Bronchial epithelial cell (primary cell): ENCODE measurements around the gene ASZ1. TPM values are rescaled to one million over a fixed set of nuclear protein-coding genes. Genes with fewer than 3 reads are reported as not detected.

Experiments
- DNase-seq: peaks from one replicate; pipeline ENCODE4 v3.0.0-alpha.2; 2010; ENCODE audit warnings: low read depth
- FAIRE-seq: peaks from 2 replicates; lab custom pipeline; 2011; peaks lifted over from hg19 to GRCh38; lab: Jason Lieb, UNC
- H3K27me3 ChIP-seq: 2 replicates; pipeline ENCODE4 v1.5.1; 2011; ENCODE audit warnings: low read length; ENCODE audit not compliant: control insufficient read depth, insufficient read depth
- H3K36me3 ChIP-seq: 2 replicates; pipeline ENCODE4 v1.5.1; 2011; ENCODE audit warnings: low read length; ENCODE audit not compliant: control insufficient read depth, insufficient read depth
- H3K4me3 ChIP-seq: 2 replicates; pipeline ENCODE4 v1.5.1; 2011; ENCODE audit warnings: mild to moderate bottlenecking, low read depth, low read length, control low read depth
- total RNA-seq: library from RNA; depleted of rRNA; stranded (reverse); fragments of >200 nt; gene quantifications from 2 replicates; pipeline ENCODE4 v1.2.1, GENCODE V29; 2014
- TF ChIP-seq, protein P1 (sequence below): IDR thresholded peaks from 2 replicates; pipeline ENCODE4 v1.5.1; 2011; ENCODE audit warnings: mild to moderate bottlenecking, moderate library complexity, low read length, control low read depth, inconsistent platforms; ENCODE audit not compliant: insufficient read depth, severe bottlenecking

Gene ASZ1
- total RNA-seq, 1 donor from 2014 or later, result not detected

DNA sequence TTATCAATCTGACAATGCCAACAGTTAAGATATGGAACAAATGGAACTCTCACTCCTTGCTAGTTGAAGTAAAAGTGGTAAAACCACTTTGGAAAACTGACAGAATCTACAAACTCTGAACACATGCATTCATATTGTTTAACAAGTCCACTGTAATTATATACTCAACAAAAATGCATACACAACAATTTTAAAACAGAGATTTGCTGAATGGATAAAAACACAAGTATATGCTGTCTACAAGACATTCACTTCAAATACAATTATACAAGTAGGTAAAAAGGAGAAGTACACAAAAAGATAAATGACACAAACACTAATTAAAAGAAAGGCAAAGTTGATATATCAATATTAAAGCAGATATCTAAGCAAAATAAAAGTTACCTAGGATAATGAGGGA lies 95.3 kb downstream of the ASZ1 start:
- TF ChIP-seq, protein P1, sequence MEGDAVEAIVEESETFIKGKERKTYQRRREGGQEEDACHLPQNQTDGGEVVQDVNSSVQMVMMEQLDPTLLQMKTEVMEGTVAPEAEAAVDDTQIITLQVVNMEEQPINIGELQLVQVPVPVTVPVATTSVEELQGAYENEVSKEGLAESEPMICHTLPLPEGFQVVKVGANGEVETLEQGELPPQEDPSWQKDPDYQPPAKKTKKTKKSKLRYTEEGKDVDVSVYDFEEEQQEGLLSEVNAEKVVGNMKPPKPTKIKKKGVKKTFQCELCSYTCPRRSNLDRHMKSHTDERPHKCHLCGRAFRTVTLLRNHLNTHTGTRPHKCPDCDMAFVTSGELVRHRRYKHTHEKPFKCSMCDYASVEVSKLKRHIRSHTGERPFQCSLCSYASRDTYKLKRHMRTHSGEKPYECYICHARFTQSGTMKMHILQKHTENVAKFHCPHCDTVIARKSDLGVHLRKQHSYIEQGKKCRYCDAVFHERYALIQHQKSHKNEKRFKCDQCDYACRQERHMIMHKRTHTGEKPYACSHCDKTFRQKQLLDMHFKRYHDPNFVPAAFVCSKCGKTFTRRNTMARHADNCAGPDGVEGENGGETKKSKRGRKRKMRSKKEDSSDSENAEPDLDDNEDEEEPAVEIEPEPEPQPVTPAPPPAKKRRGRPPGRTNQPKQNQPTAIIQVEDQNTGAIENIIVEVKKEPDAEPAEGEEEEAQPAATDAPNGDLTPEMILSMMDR, result no peak
- Histone ChIP-seq H3K36me3 (no peaks in the 10 kb centered on the region), H3K27me3 (peaks cover 2% of the 10 kb centered on the region), H3K4me3 (no peak overlapping the region)
- DNase-seq (no peak), FAIRE-seq (no peak)

DNA sequence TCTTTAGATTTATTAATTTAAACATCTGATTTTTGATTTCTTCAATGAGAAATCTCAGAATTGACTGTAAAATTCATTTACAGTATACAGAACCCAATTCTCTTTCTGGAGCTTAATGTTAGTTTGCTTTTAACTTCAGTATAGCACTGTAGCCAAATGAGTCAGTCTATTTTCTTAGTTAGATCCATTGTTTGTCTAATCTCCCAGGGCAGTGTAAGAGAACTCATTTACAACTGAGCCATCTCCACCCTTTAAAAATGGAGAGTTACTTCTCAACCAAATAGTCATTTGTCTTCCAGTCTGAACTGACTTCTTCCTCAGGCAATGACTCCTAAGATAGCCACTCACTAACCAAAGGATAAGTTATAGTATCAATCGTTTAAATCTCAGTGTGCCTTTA lies 101.5 kb downstream of the ASZ1 start:
- no peak for FAIRE-seq
- DNase-seq, result no peak
- TF ChIP-seq, protein P1, result no peak
- Histone ChIP-seq H3K36me3 (no peaks in the 10 kb centered on the region), H3K4me3 (no peak overlapping the region), H3K27me3 (peaks cover 28% of the 10 kb centered on the region)

DNA sequence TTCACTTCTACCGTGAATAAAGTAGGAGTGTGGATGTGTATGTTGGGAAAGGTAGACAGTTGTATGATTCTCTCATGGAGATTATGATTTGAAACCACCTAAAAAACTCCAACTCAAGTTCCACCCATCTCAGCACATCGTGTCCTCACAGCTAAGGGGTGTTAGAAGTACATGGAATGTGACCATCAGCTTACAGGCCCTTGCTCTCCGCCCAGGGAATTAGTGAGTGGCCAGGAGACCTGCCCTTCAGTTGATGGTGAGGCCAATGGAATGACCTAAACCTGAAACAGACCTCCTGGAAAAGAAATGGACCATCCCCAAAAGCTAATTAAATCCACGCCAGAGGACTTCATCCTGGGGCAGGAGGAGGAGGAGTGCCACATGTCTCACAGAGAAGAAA lies 102.3 kb downstream of the ASZ1 start:
- Histone ChIP-seq H3K27me3 (peaks cover 30% of the 10 kb centered on the region), H3K4me3 (no peak overlapping the region), H3K36me3 (no peaks in the 10 kb centered on the region)
- no peak for FAIRE-seq
- TF ChIP-seq, protein P1, result no peak
- DNase-seq, result no peak

DNA sequence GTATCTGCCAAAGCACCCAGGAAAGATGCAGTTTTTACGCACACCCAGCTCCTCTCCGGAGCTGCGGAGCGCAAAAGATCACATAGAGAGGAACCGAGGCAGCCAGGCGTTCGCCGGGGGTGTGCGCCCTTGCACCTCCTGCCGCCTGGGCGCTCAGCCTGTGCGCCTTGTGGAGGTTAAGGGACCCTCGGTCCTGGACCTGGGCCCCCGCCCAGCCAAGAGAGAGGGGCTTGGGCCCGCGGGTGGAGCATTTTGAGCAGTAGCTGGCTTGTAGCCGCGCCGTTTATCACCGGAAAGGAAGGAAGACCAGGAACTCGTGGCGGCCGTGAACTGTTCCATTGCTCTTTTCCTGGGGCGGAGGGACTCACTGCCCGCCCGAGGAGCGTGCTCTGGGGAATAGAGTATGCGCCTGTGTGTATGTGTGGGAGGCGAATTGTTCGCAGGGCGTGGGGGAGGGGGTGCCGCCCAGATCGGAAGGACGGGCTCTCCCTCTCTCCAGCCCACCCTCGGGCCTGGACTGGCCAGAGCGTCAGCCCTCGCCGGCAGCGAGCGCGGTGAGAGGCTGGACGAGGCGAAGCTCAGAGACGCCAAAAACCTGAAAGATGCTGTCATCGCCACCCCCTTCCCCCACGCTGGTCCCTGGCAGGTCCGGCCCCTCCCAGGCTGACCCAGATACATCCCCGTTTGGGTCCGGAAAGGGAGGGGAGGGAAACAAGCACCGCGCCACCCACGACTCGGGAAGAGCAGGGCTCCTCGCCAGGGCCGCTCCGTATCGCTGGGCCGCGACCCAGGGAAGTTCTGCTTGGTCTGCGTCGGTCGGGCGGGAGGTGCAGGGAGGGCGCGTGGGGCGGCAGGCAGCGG lies 103.2 kb downstream of the ASZ1 start:
- no peaks in the 10 kb centered on the region for H3K36me3 ChIP-seq
- DNase-seq (no peak), FAIRE-seq (no peak)
- TF ChIP-seq, protein P1, result no peak
- peaks cover 31% of the 10 kb centered on the region for H3K27me3 ChIP-seq
- peak overlapping the region; percentile 33 for H3K4me3 ChIP-seq

DNA sequence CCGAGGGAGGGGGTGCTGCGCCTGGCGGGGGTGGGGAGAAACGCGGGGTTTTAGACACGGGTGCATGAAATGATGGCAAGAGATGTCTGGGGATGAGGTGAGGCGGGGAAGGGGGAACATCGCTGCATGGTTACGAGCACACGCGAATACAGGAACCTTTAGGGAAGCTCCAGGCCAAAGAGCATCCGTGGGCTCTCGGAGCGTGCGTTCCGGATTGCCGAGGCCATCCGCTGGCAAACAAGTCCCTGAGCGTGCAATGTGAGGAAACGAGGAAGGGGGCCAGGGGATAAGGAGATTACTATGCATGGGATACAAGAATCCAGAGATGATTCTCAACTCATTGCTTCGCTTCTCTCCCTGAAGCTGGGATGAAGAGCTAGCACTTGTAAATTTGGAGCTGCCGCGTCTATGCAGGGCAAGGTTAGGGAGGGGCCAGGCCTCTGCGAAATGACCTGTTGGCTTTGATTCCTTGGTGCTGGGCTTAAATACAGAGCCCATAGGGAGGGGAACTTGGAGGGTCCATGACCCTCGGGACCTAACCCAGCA lies 103.9 kb downstream of the ASZ1 start:
- no peak for FAIRE-seq
- Histone ChIP-seq H3K27me3 (peaks cover 31% of the 10 kb centered on the region), H3K4me3 (peak overlapping the region; percentile 33), H3K36me3 (no peaks in the 10 kb centered on the region)
- DNase-seq, result no peak
- TF ChIP-seq, protein P1, result no peak
